CD4-positive, alpha-beta T cell (primary cell): ENCODE measurements around the gene HMOX1. TPM values are rescaled to one million over a fixed set of nuclear protein-coding genes. Genes with fewer than 3 reads are reported as not detected.

Experiments
- ATAC-seq: fragments of 200-7000 bp; cut with Tn5 transposase; one replicate; pipeline ENCODE4 v1.10.0; 2022; ENCODE audit warnings: mild to moderate bottlenecking; ENCODE audit not compliant: poor library complexity
- CTCF ChIA-PET: fragments of 350-600 bp; sonication (Branson Sonifier 250); formaldehyde crosslinking; loops from one replicate; lab custom pipeline; 2021; ENCODE audit warnings: antibody characterized with exemption, inconsistent platforms; lab: Charles Lee
- POLR2A ChIA-PET: fragments of 350-600 bp; sonication (Branson Sonifier 250); formaldehyde crosslinking; loops from one replicate; lab custom pipeline; 2021; ENCODE audit warnings: antibody characterized with exemption, inconsistent platforms; lab: Charles Lee
- DNase-seq, 14 experiments: peaks; one replicate each; pipeline ENCODE4 v3.0.0-alpha.2; 2013 to 2020; ENCODE audit warnings: mixed read lengths in 2 of 14
- H3K27ac ChIP-seq, 2 donors: one replicate each; pipeline versions ENCODE4 v1.5.1 to v1.7.0; 2013; ENCODE audit warnings: low read length in 2 of 2, low read depth in 1 of 2, mild to moderate bottlenecking in 1 of 2
- H3K27me3 ChIP-seq, 2 experiments: 1 replicate in 1 of 2; 2 replicates in 1 of 2; pipeline versions ENCODE4 v1.6.1 to v1.7.0; 2013; ENCODE audit warnings: low read length in 2 of 2, control low read depth in 1 of 2, mild to moderate bottlenecking in 1 of 2, moderate library complexity in 1 of 2; ENCODE audit not compliant: insufficient read depth in 2 of 2, control insufficient read depth in 1 of 2
- H3K36me3 ChIP-seq: one replicate; pipeline ENCODE4 v1.6.1; 2013; ENCODE audit warnings: low read length, control low read depth; ENCODE audit not compliant: insufficient read depth
- H3K4me1 ChIP-seq: one replicate; pipeline ENCODE4 v1.6.1; 2013; ENCODE audit warnings: low read length, control low read depth; ENCODE audit not compliant: insufficient read depth
- H3K4me3 ChIP-seq: one replicate; pipeline ENCODE4 v1.5.1; 2013; ENCODE audit warnings: mild to moderate bottlenecking, low read length, moderate library complexity
- H3K9me3 ChIP-seq, 2 experiments: 1 replicate in 1 of 2; 2 replicates in 1 of 2; pipeline versions ENCODE4 v1.6.1 to v1.7.0; 2013; ENCODE audit warnings: low read length in 2 of 2, mild to moderate bottlenecking in 2 of 2, control low read depth in 1 of 2, moderate library complexity in 1 of 2; ENCODE audit not compliant: control insufficient read depth in 1 of 2, insufficient read depth in 1 of 2
- H3K27ac Mint-ChIP-seq: one replicate; pipeline ENCODE4 v1.8.0; 2020; ENCODE audit warnings: mixed read lengths
- H3K27me3 Mint-ChIP-seq: one replicate; pipeline ENCODE4 v1.8.0; 2021; ENCODE audit warnings: mixed read lengths
- H3K36me3 Mint-ChIP-seq: one replicate; pipeline ENCODE4 v1.8.0; 2021; ENCODE audit warnings: low read depth, mixed read lengths
- H3K4me1 Mint-ChIP-seq: one replicate; pipeline ENCODE4 v1.8.0; 2021; ENCODE audit warnings: low read depth, mixed read lengths
- H3K4me3 Mint-ChIP-seq: one replicate; pipeline ENCODE4 v1.8.0; 2020; ENCODE audit warnings: mild to moderate bottlenecking, mixed read lengths
- H3K9me3 Mint-ChIP-seq: one replicate; pipeline ENCODE4 v1.8.0; 2020; ENCODE audit warnings: mixed read lengths
- CTCF ChIP-seq: fragments of 200-600 bp; IDR thresholded peaks from one replicate; pipeline ENCODE4 v1.8.0; 2022; ENCODE audit warnings: antibody characterized with exemption, mild to moderate bottlenecking
- intact Hi-C, 2 experiments: fragments of 100-400 bp; cut with DNase I in 1 of 2; cut with micrococcal nuclease in 1 of 2; formaldehyde crosslinking; loops; one replicate each; pipeline versions ENCODE4 v1.15.1 to v1.9.0; 2023 to 2025; cut with DNase I, micrococcal nuclease
- total RNA-seq, 174 experiments: library from RNA in 2 of 174; stranded (reverse) in 2 of 174; gene quantifications; one replicate each; pipeline ENCODE4 v1.2.3 and lab custom pipeline; 2021 to 2026

Gene HMOX1
- total RNA-seq, 2 experiments from 2014 or later = 1.1 to 1.5 TPM

GRCh38 chr22:35421121-35421520, 40.2 kb downstream of the HMOX1 start:
- Mint-ChIP-seq H3K4me3 (no peak overlapping the region), H3K27me3 (no peaks in the 10 kb centered on the region), H3K36me3 (peaks cover 80% of the 10 kb centered on the region), H3K4me1 (no peaks in the 10 kb centered on the region), H3K27ac (no peak overlapping the region), H3K9me3 (no peaks in the 10 kb centered on the region)
- intact Hi-C loops = no loop called here
- no peaks in the 10 kb centered on the region for H3K9me3 ChIP-seq
- no peak for TF ChIP-seq CTCF
- no peak overlapping the region for H3K4me3 ChIP-seq
- H3K4me1 ChIP-seq = no peaks in the 10 kb centered on the region
- no peak for ATAC-seq
- POLR2A ChIA-PET = no interaction called here
- no peak overlapping the region for H3K27ac ChIP-seq
- no peak for DNase-seq
- H3K27me3 ChIP-seq = no peaks in the 10 kb centered on the region
- peaks cover 89% of the 10 kb centered on the region for H3K36me3 ChIP-seq
- CTCF ChIA-PET = interaction anchor here (2.3 kb wide), 1 partner anchor 10 kb away, joined by 6 read pairs; no protein-coding TSS in a partner anchor

- peaks cover 75% of the 10 kb centered on the region for H3K36me3 Mint-ChIP-seq
- H3K4me1 Mint-ChIP-seq = no peaks in the 10 kb centered on the region
- ChIA-PET CTCF (interaction anchor here (2.3 kb wide), 1 partner anchor 9 kb away, joined by 6 read pairs; no protein-coding TSS in a partner anchor), POLR2A (no interaction called here)
- no peak for DNase-seq
- Histone ChIP-seq H3K4me1 (no peaks in the 10 kb centered on the region), H3K36me3 (peaks cover 79% of the 10 kb centered on the region), H3K9me3 (no peaks in the 10 kb centered on the region), H3K4me3 (no peak overlapping the region), H3K27ac (no peak overlapping the region), H3K27me3 (no peaks in the 10 kb centered on the region)
- ATAC-seq = no peak
- no peak overlapping the region for H3K4me3 Mint-ChIP-seq
- no peaks in the 10 kb centered on the region for H3K27me3 Mint-ChIP-seq
- intact Hi-C loops = no loop called here
- no peaks in the 10 kb centered on the region for H3K9me3 Mint-ChIP-seq
- TF ChIP-seq CTCF = no peak
- no peak overlapping the region for H3K27ac Mint-ChIP-seq
Measured at GRCh38 chr22:35422145-35422544, 41.2 kb downstream of the HMOX1 start.

GRCh38 chr22:35422936-35423335, 42.0 kb downstream of the HMOX1 start:
- H3K36me3 ChIP-seq = peaks cover 71% of the 10 kb centered on the region
- ATAC-seq = no peak
- H3K27me3 ChIP-seq = no peaks in the 10 kb centered on the region
- ChIA-PET CTCF (no interaction called here), POLR2A (no interaction called here)
- H3K27ac Mint-ChIP-seq = no peak overlapping the region
- intact Hi-C loops = no loop called here
- no peak overlapping the region for H3K4me3 ChIP-seq
- H3K27me3 Mint-ChIP-seq = no peaks in the 10 kb centered on the region
- no peaks in the 10 kb centered on the region for H3K4me1 ChIP-seq
- no peak for TF ChIP-seq CTCF
- DNase-seq = no peak
- no peaks in the 10 kb centered on the region for H3K4me1 Mint-ChIP-seq
- no peak overlapping the region for H3K4me3 Mint-ChIP-seq
- H3K36me3 Mint-ChIP-seq = peaks cover 73% of the 10 kb centered on the region
- H3K9me3 Mint-ChIP-seq = no peaks in the 10 kb centered on the region
- H3K9me3 ChIP-seq = no peaks in the 10 kb centered on the region
- no peak overlapping the region for H3K27ac ChIP-seq
